ENCODE results near the gene DNAJA3. TPM values are rescaled to one million over a fixed set of nuclear protein-coding genes. Genes with fewer than 3 reads are reported as not detected.

DNAJA3 gene
- total and polyA plus RNA-seq, 9 of the 15 experiments (the other 6 are each of a cell fraction or from before 2014, with no cell fraction given): 8.1 to 105 (median 79.0) TPM

- TF ChIP-seq IRF1 (CRISPR knock-in tag; IDR thresholded peaks at IDR 0.05; ENCODE audit: borderline replicate concordance): no peak
- TF ChIP-seq KDM1A (IDR thresholded peaks at IDR 0.05): peak; percentile 32 to 59; a peak in 2 of 4 replicates
- peak; percentile 50 for TF ChIP-seq ZFP36 (IDR thresholded peaks at IDR 0.05; ENCODE audit: low read depth, low read length, partially characterized antibody)
- TF ChIP-seq PHF21A (IDR thresholded peaks at IDR 0.05; ENCODE audit: borderline replicate concordance, low read depth): no peak
- peak; percentile 91; the same call in 1 of the 2 replicates for TF ChIP-seq RBM34 (IDR thresholded peaks at IDR 0.05; ENCODE audit: borderline replicate concordance, insufficient read depth, low read length)
- peak; percentile 88 for TF ChIP-seq TFAP4 (CRISPR knock-in tag; IDR thresholded peaks at IDR 0.05; ENCODE audit: borderline replicate concordance)
- no peak for TF ChIP-seq ZFP1 (CRISPR knock-in tag; IDR thresholded peaks at IDR 0.05)
- TF ChIP-seq MYC (IDR thresholded peaks at IDR 0.05; ENCODE audit: low read depth, low read length): peak; percentile 93
- TF ChIP-seq MYC (CRISPR knock-in tag; IDR thresholded peaks at IDR 0.05; ENCODE audit: borderline replicate concordance, low read depth): no peak
- TF ChIP-seq ATF7 (IDR thresholded peaks at IDR 0.05): peak; percentile 82
- no peak for TF ChIP-seq ARID3B (CRISPR knock-in tag; IDR thresholded peaks at IDR 0.05; ENCODE audit: borderline replicate concordance)
- no peak for TF ChIP-seq CBFA2T3 (IDR thresholded peaks at IDR 0.05)
- TF ChIP-seq SAP30 (IDR thresholded peaks at IDR 0.05; ENCODE audit: borderline replicate concordance, insufficient read depth, low read depth, low read length, poor library complexity, severe bottlenecking): peak; percentile 49
- no peak for TF ChIP-seq ZNF239 (CRISPR knock-in tag; IDR thresholded peaks at IDR 0.05)
- no peak for TF ChIP-seq TEAD2 (tag; IDR thresholded peaks at IDR 0.05)
- no peak for TF ChIP-seq ZNF165 (CRISPR knock-in tag; IDR thresholded peaks at IDR 0.05; ENCODE audit: borderline replicate concordance)
- no peak for TF ChIP-seq PRMT5 (CRISPR knock-in tag; IDR thresholded peaks at IDR 0.05)
- peak; percentile 17; the same call in 1 of the 2 replicates for TF ChIP-seq SMARCE1 (IDR thresholded peaks at IDR 0.05)
- no peak for TF ChIP-seq CAMTA2 (CRISPR knock-in tag; conservative IDR thresholded peaks at IDR 0.05)
- TF ChIP-seq ETV1 (tag; conservative IDR thresholded peaks at IDR 0.05; ENCODE audit: low read depth): peak; percentile 58; the same call in 1 of the 2 replicates
- TF ChIP-seq CEBPG (CRISPR knock-in tag; IDR thresholded peaks at IDR 0.05): no peak; the same call in 1 of the 2 replicates
- no peak for TF ChIP-seq CEBPG (tag; conservative IDR thresholded peaks at IDR 0.05 in 1 of 2, IDR thresholded peaks at IDR 0.05 in 1 of 2)
- peak; percentile 78; the same call in 1 of the 2 replicates for TF ChIP-seq ATF6 (CRISPR knock-in tag; IDR thresholded peaks at IDR 0.05)
Observed at GRCh38 chr16:4475880-4476788, 50.5 kb downstream of the DNAJA3 start, which contains the start of gene HMOX2 (continued).
